Activated T-cell treated with anti-CD3 and anti-CD28 coated beads for 1 hour (primary cell): Measurements from ENCODE around the gene E2F8.

Source experiments
- DNase-seq: peaks from one replicate; pipeline ENCODE4 v3.0.0-alpha.2; 2020; ENCODE audit warnings: low read depth

The E2F8 gene

GRCh38 chr11:19187114-19187832, 53.5 kb downstream of the E2F8 start:
- no peak for DNase-seq

GRCh38 chr11:19185516-19186052, 55.2 kb downstream of the E2F8 start:
- no peak for DNase-seq

GRCh38 chr11:19185036-19185435, 55.7 kb downstream of the E2F8 start:
- DNase-seq, result no peak

GRCh38 chr11:19183646-19184045, 57.1 kb downstream of the E2F8 start:
- DNase-seq, result no peak

- DNase-seq, result no peak
These were observed 59.0 kb downstream of the E2F8 start for GRCh38 chr11:19181531-19182261.

GRCh38 chr11:19176629-19177186, 64.0 kb downstream of the E2F8 start:
- DNase-seq, result no peak
